H9 (cell line): ENCODE results near the gene GYG1. TPM values are rescaled to one million over a fixed set of nuclear protein-coding genes. Genes with fewer than 3 reads are reported as not detected.

Experiments used
- DNase-seq: peaks from one replicate; pipeline ENCODE4 v3.0.0-alpha.2; 2017
- H2AFZ ChIP-seq: one replicate; pipeline ENCODE4 v1.6.1; 2013; ENCODE audit warnings: mild to moderate bottlenecking, low read length, control low read depth, moderate library complexity
- H2AK5ac ChIP-seq: 2 replicates; pipeline ENCODE4 v1.6.1; 2013; ENCODE audit warnings: low read length, control low read depth, mixed read lengths; ENCODE audit not compliant: insufficient read length
- H2BK120ac ChIP-seq: one replicate; pipeline ENCODE4 v1.6.1; 2013; ENCODE audit warnings: low read depth, mild to moderate bottlenecking, low read length, control low read depth, inconsistent platforms; ENCODE audit not compliant: poor library complexity, severe bottlenecking
- H2BK12ac ChIP-seq: 2 replicates; pipeline ENCODE4 v1.6.1; 2013; ENCODE audit warnings: low read length, control low read depth, mixed read lengths, low read depth; ENCODE audit not compliant: insufficient read length
- H2BK15ac ChIP-seq: 2 replicates; pipeline ENCODE4 v1.6.1; 2013; ENCODE audit warnings: low read depth, low read length, control low read depth
- H2BK20ac ChIP-seq: one replicate; pipeline ENCODE4 v1.6.1; 2013; ENCODE audit warnings: low read depth, mild to moderate bottlenecking, low read length, control low read depth, inconsistent platforms; ENCODE audit not compliant: poor library complexity, severe bottlenecking
- H2BK5ac ChIP-seq: 2 replicates; pipeline ENCODE4 v1.6.1; 2013; ENCODE audit warnings: low read length, control low read depth, mixed read lengths; ENCODE audit not compliant: insufficient read length
- H3K14ac ChIP-seq: 2 replicates; pipeline ENCODE4 v1.6.1; 2013; ENCODE audit warnings: low read length, control low read depth; ENCODE audit not compliant: insufficient read depth
- H3K18ac ChIP-seq: 2 replicates; pipeline ENCODE4 v1.6.1; 2013; ENCODE audit warnings: low read depth, mild to moderate bottlenecking, mixed read lengths, low read length, control low read depth; ENCODE audit not compliant: insufficient read length
- H3K23ac ChIP-seq: 2 replicates; pipeline ENCODE4 v1.6.1; 2013; ENCODE audit warnings: low read length, control low read depth, mixed read lengths, low read depth; ENCODE audit not compliant: insufficient read length
- H3K23me2 ChIP-seq: 2 replicates; pipeline ENCODE4 v1.6.1; 2013; ENCODE audit warnings: low read depth, mild to moderate bottlenecking, mixed read lengths, low read length, control low read depth; ENCODE audit not compliant: insufficient read length, poor library complexity, severe bottlenecking
- H3K27ac ChIP-seq: 2 replicates; pipeline ENCODE4 v1.5.1; 2013; ENCODE audit warnings: low read length, control low read depth, mixed read lengths, low read depth; ENCODE audit not compliant: insufficient read length
- H3K27me3 ChIP-seq: 2 replicates; pipeline ENCODE4 v1.6.1; 2013; ENCODE audit warnings: low read length, control low read depth, inconsistent platforms; ENCODE audit not compliant: insufficient read depth
- H3K4ac ChIP-seq: 2 replicates; pipeline ENCODE4 v1.6.1; 2013; ENCODE audit warnings: low read depth, mild to moderate bottlenecking, control low read depth, inconsistent platforms, low read length, moderate library complexity
- H3K4me1 ChIP-seq: 2 replicates; pipeline ENCODE4 v1.6.1; 2013; ENCODE audit warnings: low read length, control low read depth, inconsistent platforms; ENCODE audit not compliant: insufficient read depth
- H3K4me2 ChIP-seq: 2 replicates; pipeline ENCODE4 v1.6.1; 2013; ENCODE audit warnings: low read length, control low read depth, mixed read lengths; ENCODE audit not compliant: insufficient read length, insufficient read depth
- H3K56ac ChIP-seq: 2 replicates; pipeline ENCODE4 v1.6.1; 2013; ENCODE audit warnings: low read depth, mild to moderate bottlenecking, mixed read lengths, low read length, control low read depth; ENCODE audit not compliant: insufficient read length
- H3K79me1 ChIP-seq: 2 replicates; pipeline ENCODE4 v1.6.1; 2013; ENCODE audit warnings: low read depth, mild to moderate bottlenecking, moderate library complexity, low read length, control low read depth, inconsistent platforms; ENCODE audit not compliant: insufficient read depth, poor library complexity, severe bottlenecking
- H3K79me2 ChIP-seq: 2 replicates; pipeline ENCODE4 v1.6.1; 2013; ENCODE audit warnings: low read length, control low read depth, inconsistent platforms; ENCODE audit not compliant: insufficient read depth
- H3K9ac ChIP-seq: 2 replicates; pipeline ENCODE4 v1.6.1; 2013; ENCODE audit warnings: low read length, control low read depth, mixed read lengths; ENCODE audit not compliant: insufficient read length; ENCODE audit errors: extremely low read depth
- H3K9me3 ChIP-seq: one replicate; pipeline ENCODE4 v1.6.1; 2013; ENCODE audit warnings: low read depth, low read length, inconsistent platforms; ENCODE audit not compliant: control insufficient read depth
- H3T11ph ChIP-seq: one replicate; pipeline ENCODE4 v1.6.1; 2013; ENCODE audit warnings: mild to moderate bottlenecking, low read length, control low read depth, inconsistent platforms
- H4K20me1 ChIP-seq: one replicate; pipeline ENCODE4 v1.6.1; 2013; ENCODE audit not compliant: control insufficient read depth, insufficient read length, insufficient read depth
- H4K5ac ChIP-seq: 2 replicates; pipeline ENCODE4 v1.6.1; 2013; ENCODE audit warnings: low read depth, mild to moderate bottlenecking, mixed read lengths, low read length, control low read depth; ENCODE audit not compliant: insufficient read length
- H4K8ac ChIP-seq: replicated peaks from 2 replicates; pipeline ENCODE4 v1.6.1; 2013; ENCODE audit warnings: low read length, control low read depth, mixed read lengths, low read depth; ENCODE audit not compliant: insufficient read length
- H4K91ac ChIP-seq: 2 replicates; pipeline ENCODE4 v1.6.1; 2013; ENCODE audit warnings: low read depth, mild to moderate bottlenecking, moderate library complexity, mixed read lengths, low read length, control low read depth; ENCODE audit not compliant: insufficient read length
- H3K27ac Mint-ChIP-seq, 3 experiments: 2 replicates in 2 of 3; 3 replicates in 1 of 3; pipeline ENCODE4 v1.8.0; 2020 to 2021; ENCODE audit warnings: mixed read lengths in 3 of 3, mild to moderate bottlenecking in 1 of 3, moderate library complexity in 1 of 3
- H3K27me3 Mint-ChIP-seq: 2 replicates; pipeline ENCODE4 v1.8.0; 2021; ENCODE audit warnings: low read depth, mild to moderate bottlenecking, moderate library complexity, mixed read lengths
- H3K36me3 Mint-ChIP-seq, 3 experiments: 2 replicates in 2 of 3; 3 replicates in 1 of 3; pipeline ENCODE4 v1.8.0; 2020 to 2021; ENCODE audit warnings: low read depth in 3 of 3, mixed read lengths in 3 of 3; ENCODE audit not compliant: insufficient read depth in 1 of 3
- H3K4me1 Mint-ChIP-seq, 2 experiments: 2 replicates each; pipeline ENCODE4 v1.8.0; 2020; ENCODE audit warnings: mixed read lengths in 2 of 2
- H3K4me3 Mint-ChIP-seq, 2 experiments: 2 replicates in 1 of 2; 3 replicates in 1 of 2; pipeline ENCODE4 v1.8.0; 2020 to 2021; ENCODE audit warnings: mild to moderate bottlenecking in 2 of 2, mixed read lengths in 2 of 2, moderate library complexity in 1 of 2
- H3K9me3 Mint-ChIP-seq, 2 experiments: 2 replicates in 1 of 2; 3 replicates in 1 of 2; pipeline ENCODE4 v1.8.0; 2020; ENCODE audit warnings: mild to moderate bottlenecking in 2 of 2, mixed read lengths in 2 of 2, moderate library complexity in 1 of 2
- WGBS: extraction: QIAGEN DNeasy Blood & Tissue Kit; methylation state at CpG from one replicate; pipeline ENCODE4 v1.1.7; 2013; ENCODE audit warnings: missing lambda C conversion rate, low lambda C conversion rate, mixed read lengths; ENCODE audit not compliant: insufficient read length; ENCODE audit errors: extremely low coverage; 5-methylcytosine and 5-hydroxymethylcytosine counted together
- total RNA-seq: library from RNA; stranded (reverse); gene quantifications from 2 replicates; pipeline ENCODE4 v1.2.1, GENCODE V29; 2021
- TF ChIP-seq, protein P1 (sequence below): fragments of 200-600 bp; sonication (generic); conservative IDR thresholded peaks from 3 replicates; pipeline ENCODE4 v1.8.0; 2021; ENCODE audit warnings: antibody characterized with exemption, mild to moderate bottlenecking

GYG1 gene
- total RNA-seq, 1 experiment from 2014 or later = 31.5 TPM

DNA sequence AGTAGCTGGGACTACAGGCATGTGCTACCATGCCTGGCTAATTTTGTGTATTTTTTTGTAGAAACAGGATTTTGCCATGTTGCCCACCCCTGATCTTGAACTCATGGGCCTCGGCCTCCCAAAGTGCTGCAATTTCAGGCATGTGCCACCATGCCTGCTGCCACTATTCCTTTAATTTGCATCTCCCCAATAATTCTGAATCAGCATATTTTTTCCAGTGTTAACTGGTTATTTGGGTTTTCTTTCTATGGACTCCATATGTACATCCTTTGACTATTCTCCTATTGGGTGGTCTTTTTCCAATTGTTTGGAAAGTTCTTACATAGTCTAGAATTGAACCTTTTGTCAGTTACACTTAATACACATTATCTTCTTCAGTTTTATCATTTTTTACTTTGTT lies 66.9 kb downstream of the GYG1 start:
- Histone ChIP-seq H2BK120ac (no peak overlapping the region), H3K4me1 (no peaks in the 10 kb centered on the region), H2BK12ac (no peak overlapping the region), H3K9me3 (no peaks in the 10 kb centered on the region), H4K20me1 (no peaks in the 10 kb centered on the region), H3K79me1 (no peaks in the 10 kb centered on the region), H3K23ac (no peak overlapping the region), H3T11ph (no peak overlapping the region), H3K9ac (no peak overlapping the region), H3K27ac (no peak overlapping the region), H2BK20ac (no peak overlapping the region), H4K5ac (no peak overlapping the region), H3K4ac (no peak overlapping the region), H2AFZ (no peak overlapping the region), H3K56ac (no peak overlapping the region), H2BK15ac (no peak overlapping the region), H3K14ac (no peak overlapping the region), H4K8ac (no peak overlapping the region), H2BK5ac (no peak overlapping the region), H3K79me2 (no peaks in the 10 kb centered on the region), H2AK5ac (no peak overlapping the region), H3K27me3 (no peaks in the 10 kb centered on the region), H4K91ac (no peak overlapping the region), H3K18ac (no peak overlapping the region), H3K4me2 (no peak overlapping the region), H3K23me2 (no peaks in the 10 kb centered on the region)
- TF ChIP-seq, protein P1, sequence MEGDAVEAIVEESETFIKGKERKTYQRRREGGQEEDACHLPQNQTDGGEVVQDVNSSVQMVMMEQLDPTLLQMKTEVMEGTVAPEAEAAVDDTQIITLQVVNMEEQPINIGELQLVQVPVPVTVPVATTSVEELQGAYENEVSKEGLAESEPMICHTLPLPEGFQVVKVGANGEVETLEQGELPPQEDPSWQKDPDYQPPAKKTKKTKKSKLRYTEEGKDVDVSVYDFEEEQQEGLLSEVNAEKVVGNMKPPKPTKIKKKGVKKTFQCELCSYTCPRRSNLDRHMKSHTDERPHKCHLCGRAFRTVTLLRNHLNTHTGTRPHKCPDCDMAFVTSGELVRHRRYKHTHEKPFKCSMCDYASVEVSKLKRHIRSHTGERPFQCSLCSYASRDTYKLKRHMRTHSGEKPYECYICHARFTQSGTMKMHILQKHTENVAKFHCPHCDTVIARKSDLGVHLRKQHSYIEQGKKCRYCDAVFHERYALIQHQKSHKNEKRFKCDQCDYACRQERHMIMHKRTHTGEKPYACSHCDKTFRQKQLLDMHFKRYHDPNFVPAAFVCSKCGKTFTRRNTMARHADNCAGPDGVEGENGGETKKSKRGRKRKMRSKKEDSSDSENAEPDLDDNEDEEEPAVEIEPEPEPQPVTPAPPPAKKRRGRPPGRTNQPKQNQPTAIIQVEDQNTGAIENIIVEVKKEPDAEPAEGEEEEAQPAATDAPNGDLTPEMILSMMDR = no peak
- no peak overlapping the region for H3K27ac Mint-ChIP-seq
- H3K27me3 Mint-ChIP-seq = no peaks in the 10 kb centered on the region
- H3K9me3 Mint-ChIP-seq = no peaks in the 10 kb centered on the region; a peak in 1 of 5 replicates
- H3K4me3 Mint-ChIP-seq = no peak overlapping the region
- no CpG with 5 or more reads among the region's 1 CpG for WGBS
- no peak for DNase-seq
- H3K4me1 Mint-ChIP-seq = 0 out of 4 replicates have a peak, but pooled peaks cover 2 to 3% of the 10 kb centered on the region in 2 experiments
- H3K36me3 Mint-ChIP-seq = peaks cover 33 to 72% (median 66%) of the 10 kb centered on the region in 3 experiments
